ENCODE measurements around the gene CORO7.

Gene CORO7

DNA sequence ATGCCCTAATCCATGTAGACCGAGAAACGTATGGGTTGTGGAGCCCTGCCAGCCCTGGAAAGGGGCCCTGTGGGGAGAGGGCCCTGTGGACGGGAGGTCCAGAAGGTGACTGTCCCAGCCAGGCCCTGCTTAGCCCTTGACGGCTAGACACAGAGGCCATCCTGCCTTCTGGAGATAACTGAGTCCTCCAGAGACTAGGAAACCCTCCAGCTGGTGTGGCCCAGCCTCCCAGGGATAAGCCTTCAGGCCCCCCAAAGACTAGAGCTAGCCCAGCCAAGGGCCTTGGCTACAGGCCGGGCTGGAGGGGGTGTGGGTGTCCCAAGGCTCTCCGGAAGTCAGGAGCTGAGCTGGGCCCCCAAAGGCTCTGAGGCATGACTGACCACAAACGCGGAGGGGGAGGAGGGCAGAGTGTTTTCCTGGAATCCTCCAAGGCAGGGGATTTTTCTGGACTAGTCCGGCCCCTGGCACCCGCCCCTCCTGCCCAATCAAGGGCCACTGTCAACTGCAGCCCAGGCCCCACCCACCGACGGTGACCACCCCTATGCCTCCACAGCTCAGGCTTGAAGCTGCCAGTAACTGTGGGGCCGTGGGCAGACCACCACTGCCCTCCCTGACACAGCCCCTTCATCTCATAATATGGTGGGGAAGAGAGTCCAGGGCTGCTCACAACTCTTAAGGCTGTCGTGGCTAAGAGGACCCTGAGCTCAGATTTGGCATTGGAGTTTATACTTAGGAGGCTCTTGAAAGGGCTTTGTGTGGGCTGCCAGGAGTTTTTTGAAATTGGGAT, 45.6 kb downstream of the CORO7 start:
- no peak for DNase-seq

DNA sequence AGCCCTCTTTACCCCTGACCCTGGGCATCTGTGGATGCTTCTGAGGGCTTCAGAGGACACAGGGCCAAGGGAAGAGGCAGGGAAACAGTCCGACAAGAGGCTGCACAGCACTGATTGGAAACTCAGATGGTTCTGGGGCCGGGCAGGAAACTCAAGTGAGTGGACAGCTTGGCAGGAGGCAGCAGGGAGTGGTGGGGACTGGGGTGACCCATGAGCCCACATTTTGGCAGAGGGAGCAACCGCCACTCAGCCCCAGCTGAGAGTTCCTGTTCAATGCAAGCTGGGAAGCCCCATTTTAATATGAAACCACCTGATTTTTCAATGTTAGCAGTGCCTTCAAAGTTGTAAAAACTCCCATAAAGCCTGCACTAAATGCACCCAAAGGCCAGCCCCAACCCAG, 46.2 kb downstream of the CORO7 start:
- no peak for DNase-seq

- no peak for DNase-seq
Observed at GRCh38 chr16:4369007-4369733, 47.2 kb downstream of the CORO7 start.

DNA sequence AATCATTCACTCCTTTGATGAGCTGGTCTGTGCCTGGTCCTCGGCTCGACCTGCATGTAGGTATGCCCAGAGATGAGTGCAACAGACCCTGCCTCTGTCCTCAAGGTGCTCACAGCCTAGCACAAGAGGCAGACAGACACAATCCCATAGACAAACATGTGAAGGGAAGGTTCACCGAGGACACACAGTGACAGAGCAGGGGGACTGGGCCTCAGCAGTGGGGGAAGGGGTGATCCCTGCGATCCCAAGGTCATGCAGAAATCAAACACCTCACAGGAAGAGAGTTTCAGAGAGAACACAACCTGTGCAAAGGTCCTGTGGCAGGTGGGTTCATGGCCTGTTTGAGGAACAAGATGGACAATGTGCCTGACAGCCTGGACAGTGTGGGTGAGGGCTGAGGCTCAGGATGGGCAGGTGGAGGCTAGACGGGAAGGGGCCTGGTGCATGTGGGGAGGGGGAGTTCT, 49.0 kb downstream of the CORO7 start:
- DNase-seq: no peak

- DNase-seq: no peak
Observed at GRCh38 chr16:4366016-4366415, 50.4 kb downstream of the CORO7 start.

DNA sequence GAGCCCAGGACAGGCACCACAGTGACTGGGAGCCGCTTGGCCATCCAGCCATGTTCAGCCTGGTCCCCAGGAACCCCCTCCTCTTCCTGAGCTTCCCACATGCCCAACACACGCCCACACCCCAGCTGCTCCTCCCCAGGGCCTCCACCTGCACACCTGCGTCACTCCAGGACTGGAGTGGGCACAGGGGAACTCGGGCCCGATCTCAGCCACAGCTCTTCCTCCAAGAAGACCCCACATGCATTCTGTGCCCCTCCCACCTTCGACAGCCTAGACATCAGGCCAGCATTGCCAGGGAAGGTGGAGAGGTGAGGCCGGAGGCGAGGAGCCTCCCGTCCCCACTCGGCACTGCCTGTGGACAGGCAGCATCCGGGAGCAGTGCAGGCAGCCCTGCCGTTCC, 50.8 kb downstream of the CORO7 start:
- DNase-seq: no peak

DNA sequence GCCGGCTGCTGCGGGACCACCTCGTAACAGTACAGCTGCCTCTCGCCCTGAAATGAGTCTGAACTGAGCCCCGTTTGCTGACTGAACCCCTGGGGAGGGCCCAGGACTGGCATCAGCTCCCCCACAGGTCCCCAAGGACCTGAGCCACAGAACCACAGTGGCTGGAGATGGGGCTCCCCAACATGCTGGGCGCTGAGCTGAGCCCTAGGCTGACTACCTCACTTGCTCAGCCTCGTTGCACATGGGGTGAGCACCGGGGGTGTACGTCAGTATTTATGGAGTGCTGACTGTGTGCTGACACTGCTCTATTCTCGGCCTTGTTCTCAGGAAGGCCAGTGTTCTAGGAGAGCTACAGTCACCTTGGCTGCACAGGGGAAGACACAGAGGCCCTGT, 51.4 kb downstream of the CORO7 start:
- no peak for DNase-seq

GRCh38 chr16:4364196-4365013, 52.0 kb downstream of the CORO7 start:
- no peak for DNase-seq

DNA sequence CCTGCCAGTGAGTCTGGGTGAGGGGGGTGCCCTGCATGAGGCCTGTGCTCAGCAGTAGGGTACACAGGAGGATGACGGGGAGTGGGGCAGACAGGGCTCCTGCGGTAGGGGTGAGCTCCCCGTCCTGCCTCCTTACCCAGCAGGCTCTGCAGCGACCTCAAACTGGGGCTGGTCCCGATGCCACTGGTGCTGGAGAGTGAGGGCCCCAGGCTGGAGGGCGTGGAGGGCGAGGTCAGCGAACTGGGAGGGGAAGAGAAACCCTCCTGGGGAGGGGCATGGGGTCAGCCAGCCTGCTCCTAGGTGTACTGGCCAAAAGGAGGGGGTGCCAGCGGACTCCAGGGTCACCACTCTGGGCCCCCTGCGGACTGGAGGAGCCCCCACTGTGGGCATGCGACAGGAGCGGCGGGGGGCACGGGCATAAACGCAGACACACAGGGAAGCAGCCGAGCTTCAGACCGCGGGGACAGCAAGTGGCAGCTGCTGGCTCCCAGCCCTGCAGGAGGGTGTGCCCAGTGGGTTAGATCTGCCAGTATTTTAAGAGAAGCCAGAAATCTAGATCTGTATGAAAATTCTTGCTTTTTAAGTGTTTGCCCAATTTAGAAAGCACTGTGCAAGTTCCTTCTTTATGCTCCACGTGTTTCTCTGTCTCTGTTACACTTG, 53.8 kb downstream of the CORO7 start:
- no peak for DNase-seq

- DNase-seq: no peak
Observed at GRCh38 chr16:4361944-4362311, 54.5 kb downstream of the CORO7 start.

GRCh38 chr16:4361033-4361943, 55.1 kb downstream of the CORO7 start:
- DNase-seq: no peak

GRCh38 chr16:4360538-4361021, 55.8 kb downstream of the CORO7 start:
- DNase-seq: no peak

- no peak for DNase-seq
Observed at GRCh38 chr16:4359914-4360313, 56.5 kb downstream of the CORO7 start.

- DNase-seq: peak; percentile 59 to 72
Observed at GRCh38 chr16:4358831-4359561, 57.4 kb downstream of the CORO7 start.

GRCh38 chr16:4358236-4358635, 58.2 kb downstream of the CORO7 start:
- no peak for DNase-seq

DNA sequence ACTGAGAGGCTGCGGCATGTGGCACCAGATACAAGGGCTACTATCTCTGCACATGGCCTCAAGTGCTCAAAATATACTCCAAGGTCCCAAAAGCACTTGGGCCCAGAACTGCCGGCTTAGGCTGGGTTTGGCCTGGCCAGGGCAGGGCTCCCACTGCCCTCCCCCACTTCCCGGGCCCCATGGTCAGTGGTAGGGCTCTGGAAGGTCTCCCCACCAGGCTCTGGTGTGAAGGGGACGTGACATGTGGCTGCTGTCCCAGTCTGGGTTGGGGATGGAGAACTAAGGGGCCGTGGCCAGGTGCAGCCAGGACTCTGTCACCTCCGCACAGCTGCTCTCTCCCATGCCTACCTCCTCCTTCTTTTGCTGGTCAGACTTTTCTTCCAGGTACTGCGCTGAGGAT, 59.6 kb downstream of the CORO7 start:
- no peak for DNase-seq

DNA sequence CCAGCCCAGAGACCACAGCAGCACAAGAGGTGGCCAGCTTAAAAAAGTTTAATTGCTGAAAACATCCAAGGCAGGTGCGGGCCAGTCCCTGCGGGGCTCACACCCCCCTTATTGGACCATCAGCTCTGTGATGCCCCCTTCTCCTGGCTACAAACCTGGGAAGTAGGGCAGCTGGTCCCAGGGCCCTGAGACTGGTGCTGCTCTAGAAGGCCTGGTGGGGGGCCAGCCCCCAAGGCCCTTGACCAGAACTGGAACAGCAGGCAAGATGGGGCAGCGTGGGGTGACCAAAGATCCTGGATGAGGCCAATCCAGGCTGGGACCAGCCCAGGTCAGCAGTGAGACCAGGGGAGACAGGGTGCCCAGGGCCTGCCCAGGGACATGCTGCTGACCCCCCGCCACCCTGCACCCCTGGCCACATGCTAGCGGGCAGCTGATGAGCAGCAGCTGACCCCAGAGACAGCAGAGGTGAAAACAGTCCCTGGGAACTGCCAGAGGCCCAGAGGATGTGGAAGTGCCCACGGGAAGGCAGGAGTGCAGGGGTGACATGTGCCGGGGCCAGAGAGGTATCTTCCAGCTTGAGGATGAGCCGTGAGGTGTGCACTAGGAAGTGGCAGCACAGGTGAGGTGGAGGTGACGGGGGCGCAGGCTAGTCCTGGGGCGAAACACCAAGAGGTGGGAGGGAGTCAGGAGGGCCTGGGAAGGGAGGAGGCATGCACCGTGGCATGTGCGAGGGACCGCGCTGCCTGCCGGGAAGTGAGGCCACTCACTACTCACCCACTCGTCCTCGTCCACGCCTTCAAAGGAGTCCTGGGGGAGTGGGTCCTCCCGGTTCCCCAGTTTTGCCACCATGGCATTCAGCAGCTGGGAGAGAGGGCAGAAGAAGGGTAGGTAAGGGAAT, 61.6 kb downstream of the CORO7 start:
- no peak for DNase-seq

DNA sequence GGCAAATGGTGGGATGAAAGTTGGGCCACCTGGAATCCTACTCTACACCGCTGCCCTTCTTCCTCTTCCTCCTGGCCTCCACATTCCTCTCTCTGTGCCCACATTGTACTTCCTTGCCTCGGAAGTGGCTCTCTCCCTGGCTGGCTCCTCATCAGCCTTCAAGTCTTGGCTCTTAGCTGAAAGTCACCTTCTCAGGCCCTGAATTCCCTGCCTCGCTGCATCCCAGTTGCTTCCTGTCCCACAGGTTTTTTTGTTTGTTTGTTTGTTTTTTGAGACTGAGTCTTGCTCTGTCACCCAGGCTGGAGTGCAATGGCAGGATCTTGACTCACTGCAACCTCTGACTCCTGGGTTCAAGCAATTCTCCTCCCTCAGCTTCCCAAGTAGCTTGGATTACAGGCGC, 62.7 kb downstream of the CORO7 start:
- no peak for DNase-seq

- DNase-seq: no peak
Observed at GRCh38 chr16:4352843-4353242, 63.6 kb downstream of the CORO7 start.

GRCh38 chr16:4351880-4352279, 64.5 kb downstream of the CORO7 start:
- no peak for DNase-seq

Measured in stimulated activated CD4-positive, alpha-beta T cell treated with anti-CD3 and anti-CD28 coated beads, Interleukin-2, amount 100 ng/mL, for 48 hours (primary cell).